ENCODE results near the gene INPP5J.

INPP5J gene

GRCh38 chr22:31098632-31099110, 24.1 kb upstream of the INPP5J start:
- no peak for TF ChIP-seq CTCF (conservative IDR thresholded peaks at IDR 0.05; ENCODE audit: low read depth, low read length)
- H3K9ac ChIP-seq: no peak overlapping the region
- H3K4me3 ChIP-seq (IDR thresholded peaks at IDR 0.05; ENCODE audit: insufficient read depth, low read depth, low read length): no peak overlapping the region
- no peaks in the 10 kb centered on the region for H3K36me3 ChIP-seq (ENCODE audit: insufficient read depth)
- no peak overlapping the region for H3K27ac ChIP-seq
- no peaks in the 10 kb centered on the region for H3K4me1 ChIP-seq (ENCODE audit: low read depth, poor library complexity, severe bottlenecking)
- H2AFZ ChIP-seq (ENCODE audit: low read depth): no peak overlapping the region
- no peak overlapping the region for H3K4me2 ChIP-seq
- H4K20me1 ChIP-seq (ENCODE audit: insufficient read depth): no peaks in the 10 kb centered on the region
- H3K79me2 ChIP-seq (ENCODE audit: insufficient read depth, low read depth): no peaks in the 10 kb centered on the region
- no peaks in the 10 kb centered on the region for H3K27me3 ChIP-seq (ENCODE audit: insufficient read depth, low read depth)

GRCh38 chr22:31099386-31099785, 23.4 kb upstream of the INPP5J start:
- H3K4me2 ChIP-seq: no peak overlapping the region
- H3K9ac ChIP-seq: no peak overlapping the region
- H3K79me2 ChIP-seq (ENCODE audit: insufficient read depth, low read depth): no peaks in the 10 kb centered on the region
- H3K4me3 ChIP-seq (IDR thresholded peaks at IDR 0.05; ENCODE audit: insufficient read depth, low read depth, low read length): no peak overlapping the region
- no peaks in the 10 kb centered on the region for H3K36me3 ChIP-seq (ENCODE audit: insufficient read depth)
- H3K27me3 ChIP-seq (ENCODE audit: insufficient read depth, low read depth): no peaks in the 10 kb centered on the region
- TF ChIP-seq CTCF (conservative IDR thresholded peaks at IDR 0.05; ENCODE audit: low read depth, low read length): no peak
- H3K27ac ChIP-seq: no peak overlapping the region
- no peak overlapping the region for H2AFZ ChIP-seq (ENCODE audit: low read depth)
- H4K20me1 ChIP-seq (ENCODE audit: insufficient read depth): no peaks in the 10 kb centered on the region
- no peaks in the 10 kb centered on the region for H3K4me1 ChIP-seq (ENCODE audit: low read depth, poor library complexity, severe bottlenecking)

- no peaks in the 10 kb centered on the region for H3K36me3 ChIP-seq (ENCODE audit: insufficient read depth)
These were observed 22.7 kb upstream of the INPP5J start for GRCh38 chr22:31099841-31100761.

GRCh38 chr22:31100762-31101525, 21.8 kb upstream of the INPP5J start:
- H3K4me3 ChIP-seq (IDR thresholded peaks at IDR 0.05; ENCODE audit: insufficient read depth, low read depth, low read length): no peak overlapping the region
- TF ChIP-seq CTCF (conservative IDR thresholded peaks at IDR 0.05; ENCODE audit: low read depth, low read length): no peak
- H3K4me2 ChIP-seq: no peak overlapping the region
- H4K20me1 ChIP-seq (ENCODE audit: insufficient read depth): no peaks in the 10 kb centered on the region
- no peaks in the 10 kb centered on the region for H3K36me3 ChIP-seq (ENCODE audit: insufficient read depth)
- H3K4me1 ChIP-seq (ENCODE audit: low read depth, poor library complexity, severe bottlenecking): no peaks in the 10 kb centered on the region
- H3K27me3 ChIP-seq (ENCODE audit: insufficient read depth, low read depth): no peaks in the 10 kb centered on the region
- no peak overlapping the region for H2AFZ ChIP-seq (ENCODE audit: low read depth)
- no peaks in the 10 kb centered on the region for H3K79me2 ChIP-seq (ENCODE audit: insufficient read depth, low read depth)
- no peak overlapping the region for H3K27ac ChIP-seq
- H3K9ac ChIP-seq: no peak overlapping the region

More at GRCh38 chr22:31099841-31100761, 22.7 kb upstream of the INPP5J start:
- Histone ChIP-seq H3K9ac (no peak overlapping the region), H3K4me1 (ENCODE audit: low read depth, poor library complexity, severe bottlenecking) (no peaks in the 10 kb centered on the region), H3K79me2 (ENCODE audit: insufficient read depth, low read depth) (no peaks in the 10 kb centered on the region), H3K4me2 (no peak overlapping the region), H3K27me3 (ENCODE audit: insufficient read depth, low read depth) (no peaks in the 10 kb centered on the region), H4K20me1 (ENCODE audit: insufficient read depth) (no peaks in the 10 kb centered on the region), H3K4me3 (IDR thresholded peaks at IDR 0.05; ENCODE audit: insufficient read depth, low read depth, low read length) (no peak overlapping the region), H3K27ac (no peak overlapping the region), H2AFZ (ENCODE audit: low read depth) (no peak overlapping the region)
- TF ChIP-seq CTCF (conservative IDR thresholded peaks at IDR 0.05; ENCODE audit: low read depth, low read length): no peak
